CD4-positive, alpha-beta T cell treated with Interleukin-6 at 100 ng/mL for 8 hours (primary cell): ENCODE data around the gene METTL13.

ENCODE experiments used
- DNase-seq: peaks from one replicate; pipeline ENCODE4 v3.0.0-alpha.2; 2020; ENCODE audit warnings: mixed read lengths, low spot score

METTL13 gene

GRCh38 chr1:171803045-171803444 lies 21.6 kb downstream of the METTL13 start:
- DNase-seq = no peak

- no peak for DNase-seq
These were observed 22.1 kb downstream of the METTL13 start for GRCh38 chr1:171803461-171804022.

- no peak for DNase-seq
These were observed 24.1 kb downstream of the METTL13 start for GRCh38 chr1:171805395-171806115.

GRCh38 chr1:171807556-171807955 lies 26.1 kb downstream of the METTL13 start:
- no peak for DNase-seq

GRCh38 chr1:171809834-171810233 lies 28.4 kb downstream of the METTL13 start:
- DNase-seq = no peak

- DNase-seq = no peak
These were observed 30.2 kb downstream of the METTL13 start for GRCh38 chr1:171811672-171812071.

- DNase-seq = no peak
These were observed 33.2 kb downstream of the METTL13 start for GRCh38 chr1:171814692-171815091.

- no peak for DNase-seq
These were observed 34.9 kb downstream of the METTL13 start for GRCh38 chr1:171816300-171816901.

GRCh38 chr1:171817511-171818265 lies 36.2 kb downstream of the METTL13 start:
- DNase-seq = no peak

GRCh38 chr1:171819946-171820345 lies 38.5 kb downstream of the METTL13 start:
- no peak for DNase-seq

- no peak for DNase-seq
These were observed 45.5 kb downstream of the METTL13 start for GRCh38 chr1:171826973-171827372.

- DNase-seq = no peak
These were observed 47.3 kb downstream of the METTL13 start for GRCh38 chr1:171828794-171829193.

- DNase-seq = no peak
These were observed 51.8 kb downstream of the METTL13 start for GRCh38 chr1:171833091-171833825.

GRCh38 chr1:171834821-171835220 lies 53.4 kb downstream of the METTL13 start:
- DNase-seq = no peak

GRCh38 chr1:171835891-171836290 lies 54.4 kb downstream of the METTL13 start:
- DNase-seq = no peak

- peak; percentile 75 for DNase-seq
These were observed 59.8 kb downstream of the METTL13 start, which contains the start of gene DNM3 for GRCh38 chr1:171841050-171841910. Gene DNM3, plus strand, starts transcription at chr1:171841498. Its CDS starts 159 bp downstream, at chr1:171841657.

GRCh38 chr1:171841931-171842761 lies 60.7 kb downstream of the METTL13 start:
- DNase-seq = peak; percentile 7

- no peak for DNase-seq
These were observed 62.9 kb downstream of the METTL13 start for GRCh38 chr1:171844381-171844780.

GRCh38 chr1:171845998-171846397 lies 64.5 kb downstream of the METTL13 start:
- no peak for DNase-seq
